Stimulated activated CD4-positive, alpha-beta T cell treated with anti-CD3 and anti-CD28 coated beads, Interleukin-12 subunit alpha, Interleukin-12 subunit beta, amount 100 ng/mL, for 24 hours (primary cell): Measurements from ENCODE around the gene WEE2.

ENCODE experiments used
- DNase-seq, 2 experiments: peaks; one replicate each; pipeline ENCODE4 v3.0.0-alpha.2; 2020; ENCODE audit warnings: low read depth in 2 of 2

The WEE2 gene

GRCh38 chr7:141691540-141691939 lies 16.6 kb upstream of the WEE2 start:
- no peak for DNase-seq

- DNase-seq, result no peak
These were observed 16.2 kb upstream of the WEE2 start for GRCh38 chr7:141691961-141692360.

- no peak for DNase-seq
These were observed 15.1 kb upstream of the WEE2 start for GRCh38 chr7:141693082-141693481.

- DNase-seq, result no peak
These were observed 12.3 kb upstream of the WEE2 start for GRCh38 chr7:141695803-141696289.

- no peak for DNase-seq
These were observed 11.8 kb upstream of the WEE2 start for GRCh38 chr7:141696348-141696747.

- DNase-seq, result no peak
These were observed 10.8 kb upstream of the WEE2 start for GRCh38 chr7:141697211-141697871.

GRCh38 chr7:141698247-141699015 lies 9.7 kb upstream of the WEE2 start:
- DNase-seq, result no peak

- DNase-seq, result no peak
These were observed 8.3 kb upstream of the WEE2 start for GRCh38 chr7:141699860-141700259.

- no peak for DNase-seq
These were observed 7.8 kb upstream of the WEE2 start for GRCh38 chr7:141700296-141700847.

GRCh38 chr7:141700848-141701371 lies 7.2 kb upstream of the WEE2 start:
- no peak for DNase-seq

- peak; percentile 40 to 51 for DNase-seq
These were observed 6.6 kb upstream of the WEE2 start for GRCh38 chr7:141701489-141702046.

- peak in 1 of 2 experiments; percentile 25 for DNase-seq
These were observed 6.0 kb upstream of the WEE2 start, which contains the start of gene DENND11 for GRCh38 chr7:141702047-141702567. TSS of gene DENND11 (minus strand) at chr7:141702166. CDS start at chr7:141702153, 13 bp downstream.

GRCh38 chr7:141702892-141703291 lies 5.3 kb upstream of the WEE2 start:
- DNase-seq, result no peak

GRCh38 chr7:141704112-141704511 lies 4.0 kb upstream of the WEE2 start:
- DNase-seq, result no peak

GRCh38 chr7:141704741-141705140 lies 3.4 kb upstream of the WEE2 start:
- no peak for DNase-seq

- DNase-seq, result no peak
These were observed 1.7 kb upstream of the WEE2 start for GRCh38 chr7:141706239-141707064.

- DNase-seq, result no peak
These were observed 1.2 kb downstream of the WEE2 start for GRCh38 chr7:141709318-141709717.

- no peak for DNase-seq
These were observed 1.6 kb downstream of the WEE2 start for GRCh38 chr7:141709749-141710148.

GRCh38 chr7:141710301-141710700 lies 2.1 kb downstream of the WEE2 start:
- no peak for DNase-seq

GRCh38 chr7:141712603-141713255 lies 4.6 kb downstream of the WEE2 start:
- DNase-seq, result no peak

- DNase-seq, result no peak
These were observed 5.7 kb downstream of the WEE2 start for GRCh38 chr7:141713890-141714289.
